ENCODE results near the gene MOGAT2. TPM values are rescaled to one million over a fixed set of nuclear protein-coding genes. Genes with fewer than 3 reads are reported as not detected.

Gene MOGAT2
- total and polyA plus RNA-seq, 2 of the 13 experiments (the other 11 are each of a cell fraction or from before 2014, with no cell fraction given): 27.2 to 27.8 TPM

DNA sequence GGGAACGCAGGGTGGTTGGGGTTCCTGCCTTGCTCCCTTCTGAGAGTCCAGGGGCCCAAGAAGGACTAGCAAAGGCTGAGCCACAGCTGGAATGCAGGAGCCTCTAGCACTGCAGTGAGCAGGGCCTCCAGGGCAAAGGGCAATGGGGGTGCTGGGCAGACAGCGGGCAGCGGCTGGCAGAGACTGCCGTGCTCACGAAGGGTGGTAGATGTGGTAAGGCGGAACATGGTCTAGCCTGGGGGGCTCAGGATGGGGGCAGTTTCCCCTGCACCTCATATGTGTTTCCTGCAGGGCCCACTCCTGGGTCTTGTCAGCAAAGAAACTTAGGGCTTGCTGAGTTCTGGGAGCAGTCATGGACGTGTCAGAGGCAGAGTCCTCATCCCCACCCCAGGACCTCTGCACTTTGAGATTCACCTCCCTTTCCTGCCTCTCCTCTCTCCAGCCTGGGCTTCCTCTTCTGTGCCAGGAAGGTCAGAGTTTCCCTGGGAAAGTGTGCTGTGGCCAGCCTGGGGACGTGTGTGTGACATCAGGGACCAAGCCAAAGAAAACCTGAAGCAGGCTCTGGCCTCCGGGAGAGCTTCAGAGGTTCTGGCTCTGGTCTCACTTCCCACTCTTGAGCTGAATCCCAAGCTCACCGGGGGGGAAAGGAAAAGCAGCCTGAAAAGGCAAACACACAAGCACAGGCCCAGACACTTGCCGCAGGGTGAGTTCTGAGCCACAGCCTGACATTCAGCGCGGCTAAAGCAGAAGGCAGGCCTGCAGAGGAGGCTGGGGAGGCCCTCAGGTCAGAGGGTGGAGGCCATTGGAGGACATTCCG lies 4.4 kb downstream of the MOGAT2 start (continued):
- TF ChIP-seq ZNF660 (CRISPR knock-in tag; IDR thresholded peaks at IDR 0.05; ENCODE audit: borderline replicate concordance, low read depth): no peak
- TF ChIP-seq ZNF382 (CRISPR knock-in tag; IDR thresholded peaks at IDR 0.05; ENCODE audit: borderline replicate concordance): no peak
- TF ChIP-seq SP4 (CRISPR knock-in tag; IDR thresholded peaks at IDR 0.05): no peak
- no peak for TF ChIP-seq CREB1 (IDR thresholded peaks at IDR 0.05)
- TF ChIP-seq CREB1 (CRISPR knock-in tag; IDR thresholded peaks at IDR 0.05): no peak
- TF ChIP-seq FOXK1 (CRISPR knock-in tag; IDR thresholded peaks at IDR 0.05; ENCODE audit: borderline replicate concordance, low read depth): no peak
- no peak for TF ChIP-seq HMG20A (CRISPR knock-in tag; IDR thresholded peaks at IDR 0.05; ENCODE audit: borderline replicate concordance)
- 0 out of 2 replicates have a peak, but pooled peaks have one; percentile 44 for TF ChIP-seq ZNF232 (CRISPR knock-in tag; IDR thresholded peaks at IDR 0.05; ENCODE audit: borderline replicate concordance)
- TF ChIP-seq ZNF510 (CRISPR knock-in tag; IDR thresholded peaks at IDR 0.05; ENCODE audit: low read depth): no peak; the same call in 1 of the 2 replicates
- TF ChIP-seq ZSCAN29 (CRISPR knock-in tag; conservative IDR thresholded peaks at IDR 0.05): 0 out of 2 replicates have a peak, but pooled peaks have one; percentile 39
- TF ChIP-seq, protein P1, sequence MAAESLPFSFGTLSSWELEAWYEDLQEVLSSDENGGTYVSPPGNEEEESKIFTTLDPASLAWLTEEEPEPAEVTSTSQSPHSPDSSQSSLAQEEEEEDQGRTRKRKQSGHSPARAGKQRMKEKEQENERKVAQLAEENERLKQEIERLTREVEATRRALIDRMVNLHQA (CRISPR knock-in tag; IDR thresholded peaks at IDR 0.05): no peak
- peak; percentile 87 for TF ChIP-seq ZNF292 (CRISPR knock-in tag; IDR thresholded peaks at IDR 0.05; ENCODE audit: borderline replicate concordance, low read depth)
- TF ChIP-seq SUZ12 (IDR thresholded peaks at IDR 0.05; ENCODE audit: low read depth, low read length): no peak
- TF ChIP-seq HOXA5 (CRISPR knock-in tag; IDR thresholded peaks at IDR 0.05): no peak; the same call in 1 of the 2 replicates
- no peak for TF ChIP-seq GATA4 (IDR thresholded peaks at IDR 0.05; ENCODE audit: borderline replicate concordance, low read depth)
- peak; percentile 71; the same call in 1 of the 2 replicates for TF ChIP-seq ZNF552 (CRISPR knock-in tag; IDR thresholded peaks at IDR 0.05; ENCODE audit: borderline replicate concordance)
- TF ChIP-seq GPN1 (CRISPR knock-in tag; IDR thresholded peaks at IDR 0.05; ENCODE audit: borderline replicate concordance): no peak
- no peak for TF ChIP-seq MYC (CRISPR knock-in tag; IDR thresholded peaks at IDR 0.05; ENCODE audit: borderline replicate concordance)
- no peak for TF ChIP-seq ZNF326 (CRISPR knock-in tag; IDR thresholded peaks at IDR 0.05; ENCODE audit: borderline replicate concordance)
- TF ChIP-seq NONO (IDR thresholded peaks at IDR 0.05): no peak
- peak; percentile 47 for TF ChIP-seq NONO (CRISPR knock-in tag; conservative IDR thresholded peaks at IDR 0.05)
- TF ChIP-seq, protein P2, sequence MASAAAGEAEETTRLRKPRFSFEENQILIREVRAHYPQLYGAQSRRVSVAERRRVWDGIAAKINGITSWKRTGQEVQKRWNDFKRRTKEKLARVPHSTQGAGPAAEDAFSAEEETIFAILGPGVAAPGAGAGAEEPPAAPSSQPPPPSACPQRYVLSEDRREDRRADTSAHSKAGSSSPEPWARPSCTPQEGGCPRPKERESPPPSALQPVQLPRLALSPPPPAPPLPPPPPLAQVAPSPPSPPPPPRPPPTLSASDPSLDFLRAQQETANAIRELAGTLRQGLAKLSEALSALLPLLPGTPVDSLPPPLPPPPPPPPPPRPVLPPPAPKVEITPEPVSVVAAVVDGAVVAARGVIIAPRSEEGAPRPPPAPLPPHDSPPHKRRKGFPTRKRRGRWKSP (CRISPR knock-in tag; IDR thresholded peaks at IDR 0.05): no peak
- TF ChIP-seq, protein P3, sequence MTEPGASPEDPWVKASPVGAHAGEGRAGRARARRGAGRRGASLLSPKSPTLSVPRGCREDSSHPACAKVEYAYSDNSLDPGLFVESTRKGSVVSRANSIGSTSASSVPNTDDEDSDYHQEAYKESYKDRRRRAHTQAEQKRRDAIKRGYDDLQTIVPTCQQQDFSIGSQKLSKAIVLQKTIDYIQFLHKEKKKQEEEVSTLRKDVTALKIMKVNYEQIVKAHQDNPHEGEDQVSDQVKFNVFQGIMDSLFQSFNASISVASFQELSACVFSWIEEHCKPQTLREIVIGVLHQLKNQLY (CRISPR knock-in tag; IDR thresholded peaks at IDR 0.05): no peak
- no peak for TF ChIP-seq PCBP2 (optimal IDR thresholded peaks at IDR 0.05; ENCODE audit: low read depth, low read length, poor library complexity, severe bottlenecking)
- peak; percentile 46 for TF ChIP-seq HDAC2 (CRISPR knock-in tag; IDR thresholded peaks at IDR 0.05)
- peak; percentile 55; the same call in 1 of the 2 replicates for TF ChIP-seq MED1 (CRISPR knock-in tag; IDR thresholded peaks at IDR 0.05)
- TF ChIP-seq DNMT1 (CRISPR knock-in tag; IDR thresholded peaks at IDR 0.05): no peak
- TF ChIP-seq, protein P4, sequence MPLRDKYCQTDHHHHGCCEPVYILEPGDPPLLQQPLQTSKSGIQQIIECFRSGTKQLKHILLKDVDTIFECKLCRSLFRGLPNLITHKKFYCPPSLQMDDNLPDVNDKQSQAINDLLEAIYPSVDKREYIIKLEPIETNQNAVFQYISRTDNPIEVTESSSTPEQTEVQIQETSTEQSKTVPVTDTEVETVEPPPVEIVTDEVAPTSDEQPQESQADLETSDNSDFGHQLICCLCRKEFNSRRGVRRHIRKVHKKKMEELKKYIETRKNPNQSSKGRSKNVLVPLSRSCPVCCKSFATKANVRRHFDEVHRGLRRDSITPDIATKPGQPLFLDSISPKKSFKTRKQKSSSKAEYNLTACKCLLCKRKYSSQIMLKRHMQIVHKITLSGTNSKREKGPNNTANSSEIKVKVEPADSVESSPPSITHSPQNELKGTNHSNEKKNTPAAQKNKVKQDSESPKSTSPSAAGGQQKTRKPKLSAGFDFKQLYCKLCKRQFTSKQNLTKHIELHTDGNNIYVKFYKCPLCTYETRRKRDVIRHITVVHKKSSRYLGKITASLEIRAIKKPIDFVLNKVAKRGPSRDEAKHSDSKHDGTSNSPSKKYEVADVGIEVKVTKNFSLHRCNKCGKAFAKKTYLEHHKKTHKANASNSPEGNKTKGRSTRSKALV (CRISPR knock-in tag; IDR thresholded peaks at IDR 0.05): peak; percentile 66
